ENCODE measurements around the gene ACTR3. TPM values are rescaled to one million over a fixed set of nuclear protein-coding genes. Genes with fewer than 3 reads are reported as not detected.

The ACTR3 gene
- total RNA-seq, 4 donors from 2014 or later: 70.0 to 179 (median 162) TPM

- H3K4me3 ChIP-seq: no peak overlapping the region
- H3K27ac ChIP-seq: no peak overlapping the region
- intact Hi-C loops (cut with DNase I; ENCODE audit: low total_unique reads): no loop called here
- H3K9me3 ChIP-seq: no peaks in the 10 kb centered on the region
- H3K27me3 ChIP-seq: no peaks in the 10 kb centered on the region
- H3K4me1 ChIP-seq: no peaks in the 10 kb centered on the region
- no peaks in the 10 kb centered on the region for H3K36me3 ChIP-seq
- DNase-seq: no peak
- TF ChIP-seq CTCF (IDR thresholded peaks at IDR 0.05) (no peak), POLR2A (IDR thresholded peaks at IDR 0.05) (no peak)
Measured at GRCh38 chr2:114001152-114001551, 111.3 kb downstream of the ACTR3 start.

GRCh38 chr2:114001937-114002336 is 112.0 kb downstream of the ACTR3 start:
- DNase-seq: no peak
- Histone ChIP-seq H3K9me3 (no peaks in the 10 kb centered on the region), H3K27me3 (no peaks in the 10 kb centered on the region), H3K4me1 (no peaks in the 10 kb centered on the region), H3K27ac (no peak overlapping the region), H3K4me3 (no peak overlapping the region), H3K36me3 (no peaks in the 10 kb centered on the region)
- TF ChIP-seq CTCF (IDR thresholded peaks at IDR 0.05) (no peak), POLR2A (IDR thresholded peaks at IDR 0.05) (no peak)
- intact Hi-C loops (cut with DNase I; ENCODE audit: low total_unique reads): no loop called here

- intact Hi-C loops (cut with DNase I; ENCODE audit: low total_unique reads): no loop called here
- DNase-seq: no peak
Measured at GRCh38 chr2:114005110-114005783, 115.4 kb downstream of the ACTR3 start.

GRCh38 chr2:114006460-114006859 is 116.6 kb downstream of the ACTR3 start:
- intact Hi-C loops (cut with DNase I; ENCODE audit: low total_unique reads): no loop called here
- Histone ChIP-seq H3K4me1 (no peaks in the 10 kb centered on the region), H3K4me3 (no peak overlapping the region), H3K27ac (no peak overlapping the region), H3K27me3 (no peaks in the 10 kb centered on the region), H3K36me3 (no peaks in the 10 kb centered on the region), H3K9me3 (no peaks in the 10 kb centered on the region)
- no peak for TF ChIP-seq POLR2A (IDR thresholded peaks at IDR 0.05)
- no peak for TF ChIP-seq CTCF (IDR thresholded peaks at IDR 0.05)
- no peak for DNase-seq

More at GRCh38 chr2:114005110-114005783, 115.4 kb downstream of the ACTR3 start:
- H3K9me3 ChIP-seq: no peaks in the 10 kb centered on the region
- H3K27ac ChIP-seq: no peak overlapping the region
- no peaks in the 10 kb centered on the region for H3K4me1 ChIP-seq
- no peaks in the 10 kb centered on the region for H3K27me3 ChIP-seq
- TF ChIP-seq CTCF (IDR thresholded peaks at IDR 0.05): no peak
- no peak for TF ChIP-seq POLR2A (IDR thresholded peaks at IDR 0.05)
- no peak overlapping the region for H3K4me3 ChIP-seq
- no peaks in the 10 kb centered on the region for H3K36me3 ChIP-seq

- no peaks in the 10 kb centered on the region for H3K9me3 ChIP-seq
- no peaks in the 10 kb centered on the region for H3K36me3 ChIP-seq
- no peak overlapping the region for H3K27ac ChIP-seq
- no peaks in the 10 kb centered on the region for H3K4me1 ChIP-seq
- TF ChIP-seq POLR2A (IDR thresholded peaks at IDR 0.05): no peak
- TF ChIP-seq CTCF (IDR thresholded peaks at IDR 0.05): no peak
- no peaks in the 10 kb centered on the region for H3K27me3 ChIP-seq
- intact Hi-C loops (cut with DNase I; ENCODE audit: low total_unique reads): no loop called here
- no peak for DNase-seq
- no peak overlapping the region for H3K4me3 ChIP-seq
Measured at GRCh38 chr2:114007436-114007835, 117.5 kb downstream of the ACTR3 start.
